Activated CD4-positive, alpha-beta T cell treated with anti-CD3 and anti-CD28 coated beads for 4 hours (primary cell): ENCODE measurements around the gene CD2AP.
A peak's percentile ranks its signal among the peaks of the same experiment; 100 is the strongest.
"Not testable (repeated sequence)": the region's sequence is repeated elsewhere in the genome, so short reads cannot be mapped to it uniquely, and the experiment has no call there.

Experiments
- DNase-seq, 2 donors: peaks; one replicate each; pipeline ENCODE4 v3.0.0-alpha.2; 2020

CD2AP gene

GRCh38 chr6:47477497-47478232 is at the start of gene CD2AP:
CD2AP (plus strand) TSS chr6:47477789; CDS start chr6:47478245, 456 bp downstream.
- peak; percentile 86 to 88 for DNase-seq

GRCh38 chr6:47428288-47428687 is 49.3 kb upstream of the CD2AP start:
- no peak for DNase-seq

- no peak for DNase-seq
These were observed 48.6 kb upstream of the CD2AP start for GRCh38 chr6:47428746-47429664.

GRCh38 chr6:47434372-47435253 is 43.0 kb upstream of the CD2AP start:
- DNase-seq = no peak

GRCh38 chr6:47435254-47435612 is 42.4 kb upstream of the CD2AP start:
- DNase-seq = no peak

GRCh38 chr6:47437592-47437991 is 40.0 kb upstream of the CD2AP start:
- no peak for DNase-seq

GRCh38 chr6:47438481-47439347 is 38.9 kb upstream of the CD2AP start:
- DNase-seq = no peak

GRCh38 chr6:47439348-47439668 is 38.3 kb upstream of the CD2AP start:
- no peak for DNase-seq

GRCh38 chr6:47440719-47441118 is 36.9 kb upstream of the CD2AP start:
- no peak for DNase-seq

- not testable (repeated sequence) for DNase-seq
These were observed 32.6 kb upstream of the CD2AP start for GRCh38 chr6:47444964-47445363.

GRCh38 chr6:47446669-47447330 is 30.8 kb upstream of the CD2AP start:
- peak in 1 of 2 donors; percentile 7 for DNase-seq

- DNase-seq = no peak
These were observed 29.9 kb upstream of the CD2AP start for GRCh38 chr6:47447722-47448121.

- no peak for DNase-seq
These were observed 26.4 kb upstream of the CD2AP start for GRCh38 chr6:47451162-47451561.

GRCh38 chr6:47452899-47453298 is 24.7 kb upstream of the CD2AP start:
- DNase-seq = no peak

GRCh38 chr6:47453372-47453936 is 24.1 kb upstream of the CD2AP start:
- DNase-seq = no peak

- no peak for DNase-seq
These were observed 22.7 kb upstream of the CD2AP start for GRCh38 chr6:47454713-47455396.

GRCh38 chr6:47455533-47456209 is 21.9 kb upstream of the CD2AP start:
- DNase-seq = no peak

- no peak for DNase-seq
These were observed 21.0 kb upstream of the CD2AP start for GRCh38 chr6:47456536-47456975.

GRCh38 chr6:47457370-47457769 is 20.2 kb upstream of the CD2AP start:
- no peak for DNase-seq

GRCh38 chr6:47464052-47464451 is 13.5 kb upstream of the CD2AP start:
- no peak for DNase-seq
